H9 (cell line): ENCODE results near the gene GALNT16. TPM values are rescaled to one million over a fixed set of nuclear protein-coding genes. Genes with fewer than 3 reads are reported as not detected.

ENCODE experiments used
- DNase-seq: peaks from one replicate; pipeline ENCODE4 v3.0.0-alpha.2; 2017
- H2AFZ ChIP-seq: one replicate; pipeline ENCODE4 v1.6.1; 2013; ENCODE audit warnings: mild to moderate bottlenecking, low read length, control low read depth, moderate library complexity
- H2AK5ac ChIP-seq: 2 replicates; pipeline ENCODE4 v1.6.1; 2013; ENCODE audit warnings: low read length, control low read depth, mixed read lengths; ENCODE audit not compliant: insufficient read length
- H2BK120ac ChIP-seq: one replicate; pipeline ENCODE4 v1.6.1; 2013; ENCODE audit warnings: low read depth, mild to moderate bottlenecking, low read length, control low read depth, inconsistent platforms; ENCODE audit not compliant: poor library complexity, severe bottlenecking
- H2BK12ac ChIP-seq: 2 replicates; pipeline ENCODE4 v1.6.1; 2013; ENCODE audit warnings: low read length, control low read depth, mixed read lengths, low read depth; ENCODE audit not compliant: insufficient read length
- H2BK15ac ChIP-seq: 2 replicates; pipeline ENCODE4 v1.6.1; 2013; ENCODE audit warnings: low read depth, low read length, control low read depth
- H2BK20ac ChIP-seq: one replicate; pipeline ENCODE4 v1.6.1; 2013; ENCODE audit warnings: low read depth, mild to moderate bottlenecking, low read length, control low read depth, inconsistent platforms; ENCODE audit not compliant: poor library complexity, severe bottlenecking
- H2BK5ac ChIP-seq: 2 replicates; pipeline ENCODE4 v1.6.1; 2013; ENCODE audit warnings: low read length, control low read depth, mixed read lengths; ENCODE audit not compliant: insufficient read length
- H3K14ac ChIP-seq: 2 replicates; pipeline ENCODE4 v1.6.1; 2013; ENCODE audit warnings: low read length, control low read depth; ENCODE audit not compliant: insufficient read depth
- H3K18ac ChIP-seq: 2 replicates; pipeline ENCODE4 v1.6.1; 2013; ENCODE audit warnings: low read depth, mild to moderate bottlenecking, mixed read lengths, low read length, control low read depth; ENCODE audit not compliant: insufficient read length
- H3K23ac ChIP-seq: 2 replicates; pipeline ENCODE4 v1.6.1; 2013; ENCODE audit warnings: low read length, control low read depth, mixed read lengths, low read depth; ENCODE audit not compliant: insufficient read length
- H3K23me2 ChIP-seq: 2 replicates; pipeline ENCODE4 v1.6.1; 2013; ENCODE audit warnings: low read depth, mild to moderate bottlenecking, mixed read lengths, low read length, control low read depth; ENCODE audit not compliant: insufficient read length, poor library complexity, severe bottlenecking
- H3K27ac ChIP-seq: 2 replicates; pipeline ENCODE4 v1.5.1; 2013; ENCODE audit warnings: low read length, control low read depth, mixed read lengths, low read depth; ENCODE audit not compliant: insufficient read length
- H3K27me3 ChIP-seq: 2 replicates; pipeline ENCODE4 v1.6.1; 2013; ENCODE audit warnings: low read length, control low read depth, inconsistent platforms; ENCODE audit not compliant: insufficient read depth
- H3K4ac ChIP-seq: 2 replicates; pipeline ENCODE4 v1.6.1; 2013; ENCODE audit warnings: low read depth, mild to moderate bottlenecking, control low read depth, inconsistent platforms, low read length, moderate library complexity
- H3K4me1 ChIP-seq: 2 replicates; pipeline ENCODE4 v1.6.1; 2013; ENCODE audit warnings: low read length, control low read depth, inconsistent platforms; ENCODE audit not compliant: insufficient read depth
- H3K4me2 ChIP-seq: 2 replicates; pipeline ENCODE4 v1.6.1; 2013; ENCODE audit warnings: low read length, control low read depth, mixed read lengths; ENCODE audit not compliant: insufficient read length, insufficient read depth
- H3K56ac ChIP-seq: 2 replicates; pipeline ENCODE4 v1.6.1; 2013; ENCODE audit warnings: low read depth, mild to moderate bottlenecking, mixed read lengths, low read length, control low read depth; ENCODE audit not compliant: insufficient read length
- H3K79me1 ChIP-seq: 2 replicates; pipeline ENCODE4 v1.6.1; 2013; ENCODE audit warnings: low read depth, mild to moderate bottlenecking, moderate library complexity, low read length, control low read depth, inconsistent platforms; ENCODE audit not compliant: insufficient read depth, poor library complexity, severe bottlenecking
- H3K79me2 ChIP-seq: 2 replicates; pipeline ENCODE4 v1.6.1; 2013; ENCODE audit warnings: low read length, control low read depth, inconsistent platforms; ENCODE audit not compliant: insufficient read depth
- H3K9ac ChIP-seq: 2 replicates; pipeline ENCODE4 v1.6.1; 2013; ENCODE audit warnings: low read length, control low read depth, mixed read lengths; ENCODE audit not compliant: insufficient read length; ENCODE audit errors: extremely low read depth
- H3K9me3 ChIP-seq: one replicate; pipeline ENCODE4 v1.6.1; 2013; ENCODE audit warnings: low read depth, low read length, inconsistent platforms; ENCODE audit not compliant: control insufficient read depth
- H3T11ph ChIP-seq: one replicate; pipeline ENCODE4 v1.6.1; 2013; ENCODE audit warnings: mild to moderate bottlenecking, low read length, control low read depth, inconsistent platforms
- H4K20me1 ChIP-seq: one replicate; pipeline ENCODE4 v1.6.1; 2013; ENCODE audit not compliant: control insufficient read depth, insufficient read length, insufficient read depth
- H4K5ac ChIP-seq: 2 replicates; pipeline ENCODE4 v1.6.1; 2013; ENCODE audit warnings: low read depth, mild to moderate bottlenecking, mixed read lengths, low read length, control low read depth; ENCODE audit not compliant: insufficient read length
- H4K8ac ChIP-seq: replicated peaks from 2 replicates; pipeline ENCODE4 v1.6.1; 2013; ENCODE audit warnings: low read length, control low read depth, mixed read lengths, low read depth; ENCODE audit not compliant: insufficient read length
- H4K91ac ChIP-seq: 2 replicates; pipeline ENCODE4 v1.6.1; 2013; ENCODE audit warnings: low read depth, mild to moderate bottlenecking, moderate library complexity, mixed read lengths, low read length, control low read depth; ENCODE audit not compliant: insufficient read length
- H3K27ac Mint-ChIP-seq, 3 experiments: 2 replicates in 2 of 3; 3 replicates in 1 of 3; pipeline ENCODE4 v1.8.0; 2020 to 2021; ENCODE audit warnings: mixed read lengths in 3 of 3, mild to moderate bottlenecking in 1 of 3, moderate library complexity in 1 of 3
- H3K27me3 Mint-ChIP-seq: 2 replicates; pipeline ENCODE4 v1.8.0; 2021; ENCODE audit warnings: low read depth, mild to moderate bottlenecking, moderate library complexity, mixed read lengths
- H3K36me3 Mint-ChIP-seq, 3 experiments: 2 replicates in 2 of 3; 3 replicates in 1 of 3; pipeline ENCODE4 v1.8.0; 2020 to 2021; ENCODE audit warnings: low read depth in 3 of 3, mixed read lengths in 3 of 3; ENCODE audit not compliant: insufficient read depth in 1 of 3
- H3K4me1 Mint-ChIP-seq, 2 experiments: 2 replicates each; pipeline ENCODE4 v1.8.0; 2020; ENCODE audit warnings: mixed read lengths in 2 of 2
- H3K4me3 Mint-ChIP-seq, 2 experiments: 2 replicates in 1 of 2; 3 replicates in 1 of 2; pipeline ENCODE4 v1.8.0; 2020 to 2021; ENCODE audit warnings: mild to moderate bottlenecking in 2 of 2, mixed read lengths in 2 of 2, moderate library complexity in 1 of 2
- H3K9me3 Mint-ChIP-seq, 2 experiments: 2 replicates in 1 of 2; 3 replicates in 1 of 2; pipeline ENCODE4 v1.8.0; 2020; ENCODE audit warnings: mild to moderate bottlenecking in 2 of 2, mixed read lengths in 2 of 2, moderate library complexity in 1 of 2
- WGBS: extraction: QIAGEN DNeasy Blood & Tissue Kit; methylation state at CpG from one replicate; pipeline ENCODE4 v1.1.7; 2013; ENCODE audit warnings: missing lambda C conversion rate, low lambda C conversion rate, mixed read lengths; ENCODE audit not compliant: insufficient read length; ENCODE audit errors: extremely low coverage; 5-methylcytosine and 5-hydroxymethylcytosine counted together
- total RNA-seq: library from RNA; stranded (reverse); gene quantifications from 2 replicates; pipeline ENCODE4 v1.2.1, GENCODE V29; 2021
- TF ChIP-seq, protein P1 (sequence below): fragments of 200-600 bp; sonication (generic); conservative IDR thresholded peaks from 3 replicates; pipeline ENCODE4 v1.8.0; 2021; ENCODE audit warnings: antibody characterized with exemption, mild to moderate bottlenecking

Gene GALNT16
- total RNA-seq, 1 experiment from 2014 or later, result 2.3 TPM

DNA sequence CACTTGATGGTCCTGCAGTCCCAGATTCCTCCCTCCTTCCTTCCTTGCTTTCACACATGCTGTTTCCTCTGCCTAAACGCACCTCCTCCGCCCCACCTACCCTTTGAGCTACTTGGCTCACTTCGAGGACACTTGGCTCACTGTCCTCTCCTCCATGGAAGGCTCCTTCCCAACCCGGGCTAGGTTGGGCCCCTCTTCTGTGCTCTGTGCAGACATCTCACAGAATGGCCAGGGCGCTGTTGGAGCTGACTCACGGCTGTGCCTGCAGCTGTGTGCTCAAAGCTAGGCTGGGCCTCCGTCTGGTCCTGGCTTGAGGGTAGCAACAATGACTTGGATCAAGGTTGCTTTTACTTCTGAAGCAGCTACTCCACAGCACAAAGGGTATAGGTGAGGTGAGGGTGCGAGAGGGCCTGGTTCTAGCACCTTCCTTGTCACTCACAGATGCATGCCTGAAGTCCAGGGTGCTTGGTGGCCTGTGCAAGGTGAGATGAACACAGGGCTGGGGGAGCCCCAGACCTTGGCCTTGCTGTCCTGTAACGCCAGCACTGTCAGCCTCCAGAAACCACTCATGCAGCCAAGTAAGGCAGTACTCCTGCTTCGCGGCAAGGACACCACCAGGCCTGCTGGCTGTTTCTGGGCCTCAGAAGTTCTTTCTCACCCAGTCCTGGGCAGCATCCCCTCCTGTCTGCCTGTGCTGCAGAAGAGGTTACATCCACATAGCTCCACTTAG is 61.8 kb downstream of the GALNT16 start:
- Histone ChIP-seq H3K23me2 (no peaks in the 10 kb centered on the region), H3K9me3 (no peaks in the 10 kb centered on the region), H3K56ac (no peak overlapping the region), H3K9ac (no peak overlapping the region), H2BK12ac (no peak overlapping the region), H3K14ac (no peak overlapping the region), H2BK5ac (no peak overlapping the region), H2BK15ac (no peak overlapping the region), H2BK120ac (no peak overlapping the region), H4K8ac (no peak overlapping the region), H2BK20ac (no peak overlapping the region), H3K4me2 (no peak overlapping the region), H4K5ac (no peak overlapping the region), H3K4me1 (peaks cover 13% of the 10 kb centered on the region; the same call in 1 of the 2 replicates), H3K18ac (no peak overlapping the region), H3K23ac (no peak overlapping the region), H4K91ac (no peak overlapping the region), H3K27ac (no peak overlapping the region), H3T11ph (no peak overlapping the region), H2AFZ (no peak overlapping the region), H3K79me1 (no peaks in the 10 kb centered on the region), H2AK5ac (no peak overlapping the region), H3K4ac (no peak overlapping the region), H3K79me2 (no peaks in the 10 kb centered on the region), H3K27me3 (no peaks in the 10 kb centered on the region), H4K20me1 (no peaks in the 10 kb centered on the region)
- no CpG with 5 or more reads among the region's 11 CpGs for WGBS
- DNase-seq, result no peak
- H3K27ac Mint-ChIP-seq, result peak overlapping the region in 1 of 3 experiments; percentile 12; a peak in 2 of 7 replicates
- H3K27me3 Mint-ChIP-seq, result no peaks in the 10 kb centered on the region
- H3K9me3 Mint-ChIP-seq, result no peaks in the 10 kb centered on the region
- no peak overlapping the region for H3K4me3 Mint-ChIP-seq
- TF ChIP-seq, protein P1, sequence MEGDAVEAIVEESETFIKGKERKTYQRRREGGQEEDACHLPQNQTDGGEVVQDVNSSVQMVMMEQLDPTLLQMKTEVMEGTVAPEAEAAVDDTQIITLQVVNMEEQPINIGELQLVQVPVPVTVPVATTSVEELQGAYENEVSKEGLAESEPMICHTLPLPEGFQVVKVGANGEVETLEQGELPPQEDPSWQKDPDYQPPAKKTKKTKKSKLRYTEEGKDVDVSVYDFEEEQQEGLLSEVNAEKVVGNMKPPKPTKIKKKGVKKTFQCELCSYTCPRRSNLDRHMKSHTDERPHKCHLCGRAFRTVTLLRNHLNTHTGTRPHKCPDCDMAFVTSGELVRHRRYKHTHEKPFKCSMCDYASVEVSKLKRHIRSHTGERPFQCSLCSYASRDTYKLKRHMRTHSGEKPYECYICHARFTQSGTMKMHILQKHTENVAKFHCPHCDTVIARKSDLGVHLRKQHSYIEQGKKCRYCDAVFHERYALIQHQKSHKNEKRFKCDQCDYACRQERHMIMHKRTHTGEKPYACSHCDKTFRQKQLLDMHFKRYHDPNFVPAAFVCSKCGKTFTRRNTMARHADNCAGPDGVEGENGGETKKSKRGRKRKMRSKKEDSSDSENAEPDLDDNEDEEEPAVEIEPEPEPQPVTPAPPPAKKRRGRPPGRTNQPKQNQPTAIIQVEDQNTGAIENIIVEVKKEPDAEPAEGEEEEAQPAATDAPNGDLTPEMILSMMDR, result no peak
- no peaks in the 10 kb centered on the region; a peak in 2 of 7 replicates for H3K36me3 Mint-ChIP-seq
- H3K4me1 Mint-ChIP-seq, result peaks cover 24 to 32% of the 10 kb centered on the region in 2 experiments
